ENCODE data around the gene MERTK.

MERTK gene

GRCh38 chr2:112010751-112011150 lies 112.3 kb downstream of the MERTK start:
- Histone ChIP-seq H3K4me3 (ENCODE audit: low read length) (no peak overlapping the region), H3K4me1 (ENCODE audit: control insufficient read depth, low read length) (peaks cover 15% of the 10 kb centered on the region), H3K9me3 (ENCODE audit: control insufficient read depth, insufficient read depth, low read length) (no peaks in the 10 kb centered on the region), H3K36me3 (ENCODE audit: control insufficient read depth, low read length) (no peaks in the 10 kb centered on the region), H3K27ac (ENCODE audit: low read depth, low read length) (no peak overlapping the region), H3F3A (ENCODE audit: control insufficient read depth, insufficient read depth) (no peaks in the 10 kb centered on the region), H4K20me1 (ENCODE audit: control insufficient read depth, insufficient read depth, low read depth, low read length) (no peaks in the 10 kb centered on the region), H3K79me2 (ENCODE audit: control insufficient read depth, low read length) (no peaks in the 10 kb centered on the region), H3K9me2 (replicated peaks; ENCODE audit: control insufficient read depth, low read length) (no peaks in the 10 kb centered on the region), H3K27me3 (ENCODE audit: control insufficient read depth, low read length) (0 out of 2 replicates have a peak, but pooled peaks cover 5% of the 10 kb centered on the region), H3K4me2 (ENCODE audit: low read length) (no peak overlapping the region)
- TF ChIP-seq EZH2phosphoT487 (IDR thresholded peaks at IDR 0.05; ENCODE audit: borderline replicate concordance, low read length), result no peak
- no peak for TF ChIP-seq CTCF (IDR thresholded peaks at IDR 0.05; ENCODE audit: low read depth, low read length, poor library complexity, severe bottlenecking)

DNA sequence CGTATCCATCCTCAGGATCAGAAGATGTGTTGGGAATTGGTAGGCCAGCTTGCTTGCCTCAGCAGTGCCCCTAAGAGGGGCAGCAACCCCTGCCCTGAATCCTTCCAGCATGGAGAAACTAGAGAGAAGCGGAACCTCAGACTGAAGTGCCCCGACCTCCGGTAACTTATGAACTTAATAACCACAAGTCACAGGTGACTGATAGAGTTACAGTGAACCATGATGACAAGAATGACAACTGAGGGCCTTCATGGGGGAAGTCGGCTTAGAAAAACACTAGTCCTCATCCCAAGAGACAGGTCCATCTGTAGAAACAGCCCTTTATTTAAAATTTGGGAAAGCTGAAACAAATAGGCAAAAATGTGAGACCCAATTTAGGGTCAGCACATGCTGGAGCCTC lies 114.1 kb downstream of the MERTK start:
- Histone ChIP-seq H3K4me2 (ENCODE audit: low read length) (peak overlapping the region; percentile 30), H3F3A (ENCODE audit: control insufficient read depth, insufficient read depth) (no peaks in the 10 kb centered on the region), H3K36me3 (ENCODE audit: control insufficient read depth, low read length) (no peaks in the 10 kb centered on the region), H3K4me3 (ENCODE audit: low read length) (no peak overlapping the region), H3K27me3 (ENCODE audit: control insufficient read depth, low read length) (0 out of 2 replicates have a peak, but pooled peaks cover 5% of the 10 kb centered on the region), H3K79me2 (ENCODE audit: control insufficient read depth, low read length) (no peaks in the 10 kb centered on the region), H4K20me1 (ENCODE audit: control insufficient read depth, insufficient read depth, low read depth, low read length) (no peaks in the 10 kb centered on the region), H3K9me3 (ENCODE audit: control insufficient read depth, insufficient read depth, low read length) (no peaks in the 10 kb centered on the region), H3K27ac (ENCODE audit: low read depth, low read length) (no peak overlapping the region), H3K9me2 (replicated peaks; ENCODE audit: control insufficient read depth, low read length) (no peaks in the 10 kb centered on the region), H3K4me1 (ENCODE audit: control insufficient read depth, low read length) (peaks cover 15% of the 10 kb centered on the region)
- TF ChIP-seq EZH2phosphoT487 (IDR thresholded peaks at IDR 0.05; ENCODE audit: borderline replicate concordance, low read length) (no peak), CTCF (IDR thresholded peaks at IDR 0.05; ENCODE audit: low read depth, low read length, poor library complexity, severe bottlenecking) (no peak)

- no peaks in the 10 kb centered on the region for H3F3A ChIP-seq (ENCODE audit: control insufficient read depth, insufficient read depth)
- no peak for TF ChIP-seq EZH2phosphoT487 (IDR thresholded peaks at IDR 0.05; ENCODE audit: borderline replicate concordance, low read length)
- no peak for TF ChIP-seq CTCF (IDR thresholded peaks at IDR 0.05; ENCODE audit: low read depth, low read length, poor library complexity, severe bottlenecking)
- no peaks in the 10 kb centered on the region for H4K20me1 ChIP-seq (ENCODE audit: control insufficient read depth, insufficient read depth, low read depth, low read length)
- peaks cover 16% of the 10 kb centered on the region for H3K27me3 ChIP-seq (ENCODE audit: control insufficient read depth, low read length)
- H3K9me2 ChIP-seq (replicated peaks; ENCODE audit: control insufficient read depth, low read length), result no peaks in the 10 kb centered on the region
- H3K4me1 ChIP-seq (ENCODE audit: control insufficient read depth, low read length), result no peaks in the 10 kb centered on the region
- no peak overlapping the region for H3K4me2 ChIP-seq (ENCODE audit: low read length)
- no peaks in the 10 kb centered on the region for H3K79me2 ChIP-seq (ENCODE audit: control insufficient read depth, low read length)
- H3K27ac ChIP-seq (ENCODE audit: low read depth, low read length), result no peak overlapping the region
- H3K4me3 ChIP-seq (ENCODE audit: low read length), result no peak overlapping the region
- H3K9me3 ChIP-seq (ENCODE audit: control insufficient read depth, insufficient read depth, low read length), result no peaks in the 10 kb centered on the region
- no peaks in the 10 kb centered on the region for H3K36me3 ChIP-seq (ENCODE audit: control insufficient read depth, low read length)
These were observed 120.4 kb downstream of the MERTK start for GRCh38 chr2:112018846-112019245.

Data from DOHH2 (cell line).